Ovary (tissue), 1 donor: ENCODE results near the gene FRYL.

ENCODE experiments used
- EP300 ChIP-seq: sonication (generic); formaldehyde crosslinking; IDR thresholded peaks from one replicate; pipeline ENCODE4 v1.6.1; 2017; ENCODE audit warnings: antibody characterized with exemption
- POLR2A ChIP-seq: fragments of 450-650 bp; IDR thresholded peaks from one replicate; pipeline ENCODE4 v1.6.1; 2017; ENCODE audit warnings: antibody characterized with exemption, mild to moderate bottlenecking, moderate library complexity

GRCh38 chr4:48720459-48720858 is 59.6 kb downstream of the FRYL start:
- TF ChIP-seq EP300 (no peak), POLR2A (no peak)
